GDM1 (cell line): Measurements from ENCODE around the gene PCDHGA1.

ENCODE experiments used
- DNase-seq: peaks from one replicate; lab custom pipeline; 2025; lab: John Stamatoyannopoulos, UW

PCDHGA1 gene

DNA sequence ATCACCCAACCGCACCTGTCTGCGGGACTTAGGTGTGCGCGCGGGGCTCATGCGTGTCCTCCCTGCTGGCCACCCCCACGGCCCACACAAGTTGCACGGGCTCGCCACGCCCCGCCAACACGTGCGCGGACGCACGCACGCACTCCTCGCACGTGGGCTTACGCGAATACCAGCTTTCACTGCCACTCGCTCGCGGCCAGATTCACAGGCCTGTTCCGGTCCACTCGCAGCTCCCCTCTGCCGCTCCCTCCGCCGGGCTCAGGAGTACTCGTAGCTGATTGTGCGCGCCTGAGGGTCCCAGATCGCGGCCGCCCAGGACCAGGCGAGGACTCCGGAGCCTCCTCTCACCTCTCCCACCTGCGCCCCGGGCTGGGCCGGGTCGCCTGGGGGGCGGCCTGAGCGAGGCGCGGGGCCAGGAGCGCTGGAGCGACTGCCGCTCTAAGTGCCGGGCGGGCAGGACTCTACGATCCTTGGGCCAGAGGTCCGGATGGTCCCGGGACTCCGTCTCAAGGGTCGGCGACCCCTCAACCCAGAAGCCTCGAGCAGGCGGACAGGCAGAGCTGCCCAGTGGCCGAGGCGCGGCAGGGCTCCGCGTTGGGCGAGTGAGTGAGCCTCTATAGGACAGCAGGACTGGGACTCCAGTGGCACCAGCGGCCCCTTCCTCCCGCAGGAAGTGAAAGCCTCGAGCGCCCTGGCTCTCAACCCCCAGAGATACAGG, 162.0 kb downstream of the PCDHGA1 start:
- no peak for DNase-seq

DNA sequence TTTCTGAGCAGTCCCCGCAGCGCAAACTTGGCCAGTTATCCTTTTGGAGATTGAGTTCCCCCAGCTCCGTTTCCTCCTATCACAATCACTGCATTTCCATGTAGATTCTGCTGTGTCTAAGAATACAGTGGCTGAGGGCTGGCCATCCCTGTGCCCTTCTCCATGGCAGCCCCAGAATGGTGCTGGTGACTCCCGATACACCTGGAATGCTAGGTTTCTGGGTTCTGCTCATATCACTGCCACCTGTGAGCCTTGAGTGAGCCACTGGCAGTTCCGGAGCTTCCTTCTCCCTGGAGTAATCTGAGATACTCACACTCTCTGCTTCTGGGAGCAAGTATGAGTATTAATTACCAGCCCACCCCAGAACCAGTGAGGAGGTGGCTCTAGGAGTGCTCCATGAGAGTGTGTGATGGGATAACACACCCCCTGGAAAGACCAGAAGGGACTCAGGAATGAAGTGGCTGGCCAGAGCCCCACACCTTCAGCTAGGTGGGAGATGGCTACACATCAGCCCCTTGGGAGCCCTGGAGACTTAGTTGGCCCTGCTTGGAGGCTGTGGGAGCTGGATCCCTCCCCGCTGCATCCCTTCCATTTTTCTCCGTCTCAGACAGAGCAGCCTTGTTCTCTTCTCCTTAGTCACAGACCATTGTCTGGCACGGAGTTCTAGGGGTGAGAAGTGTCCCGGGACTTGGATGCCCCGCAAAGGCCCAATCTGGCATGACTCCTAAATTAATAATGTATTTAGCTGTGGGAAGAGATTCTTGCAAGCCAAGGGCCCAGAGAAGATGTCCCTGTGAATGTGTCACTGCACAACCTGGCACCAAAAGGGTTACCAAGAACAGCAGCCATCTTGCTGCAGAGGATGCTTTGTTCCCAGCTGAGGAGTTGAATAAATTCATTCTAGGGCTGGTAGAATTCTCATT, 163.4 kb downstream of the PCDHGA1 start:
- no peak for DNase-seq

DNA sequence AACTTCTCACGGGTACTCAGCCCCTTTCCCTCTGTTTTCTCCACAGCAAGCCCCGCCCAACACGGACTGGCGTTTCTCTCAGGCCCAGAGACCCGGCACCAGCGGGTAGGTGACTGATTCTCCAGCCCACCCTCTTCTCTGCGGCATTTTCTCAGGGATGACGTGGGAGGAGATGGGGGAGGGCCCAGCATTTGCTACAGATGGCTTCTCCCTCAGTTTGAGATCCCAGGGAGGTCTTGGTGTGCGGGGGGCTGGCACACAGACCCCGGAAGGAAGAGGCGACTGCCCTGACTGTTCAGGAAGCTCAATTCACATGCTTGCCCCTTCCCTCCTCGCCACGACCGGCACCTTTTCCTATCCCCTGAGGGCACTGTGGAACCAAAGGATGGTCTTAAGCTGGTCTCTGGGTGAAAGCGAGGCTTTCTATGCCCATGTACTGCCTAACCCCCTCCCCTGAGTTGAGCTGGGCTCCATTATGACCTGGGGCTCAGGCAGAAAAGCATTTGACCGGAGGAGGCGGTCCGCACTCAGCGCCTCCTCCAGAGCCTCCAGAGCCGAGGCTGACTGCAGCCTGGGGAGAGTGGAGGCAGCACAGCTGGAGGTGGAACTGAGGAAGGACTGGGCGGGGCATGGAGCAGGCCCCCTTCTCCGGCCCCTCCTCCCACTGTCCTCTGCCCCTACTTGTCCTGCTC, 164.6 kb downstream of the PCDHGA1 start:
- DNase-seq = no peak

DNA sequence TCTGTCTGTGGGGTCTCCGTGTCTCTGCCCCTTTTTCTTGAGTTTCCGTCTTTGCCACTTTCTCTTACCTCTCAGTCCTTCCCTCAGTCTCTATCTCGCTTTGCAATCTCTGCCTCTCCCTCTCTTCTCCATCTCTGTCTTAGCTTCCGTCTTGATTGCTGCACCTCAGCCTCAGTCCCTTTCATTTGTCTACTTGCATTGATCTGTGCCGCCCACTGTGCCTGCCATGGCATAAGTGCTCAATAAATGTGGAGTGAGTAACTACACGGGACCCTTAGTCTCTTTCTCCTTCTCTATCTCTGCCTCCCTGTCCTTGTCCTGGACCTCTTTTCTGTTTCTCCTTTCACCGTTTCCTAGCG, 165.1 kb downstream of the PCDHGA1 start:
- no peak for DNase-seq

DNA sequence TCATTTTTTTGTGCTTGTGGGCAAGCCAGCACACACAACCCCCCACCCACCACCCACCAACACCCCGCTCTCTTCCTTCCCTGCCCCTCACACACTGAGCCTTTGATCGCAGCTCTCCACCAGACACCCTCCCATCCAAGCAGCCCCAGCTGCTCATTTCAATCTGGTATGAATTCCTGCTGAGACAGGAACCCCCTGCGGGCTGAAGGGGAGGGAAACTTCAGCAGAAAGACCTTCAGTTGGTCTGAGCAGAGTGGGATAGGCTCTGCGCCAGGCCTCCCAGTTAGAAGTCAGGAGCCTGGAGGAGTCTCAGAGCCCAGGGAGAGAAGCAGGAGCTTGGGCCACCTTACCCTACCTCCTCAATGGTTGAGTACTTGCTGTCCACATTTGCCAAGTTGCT, 165.7 kb downstream of the PCDHGA1 start:
- no peak for DNase-seq

DNA sequence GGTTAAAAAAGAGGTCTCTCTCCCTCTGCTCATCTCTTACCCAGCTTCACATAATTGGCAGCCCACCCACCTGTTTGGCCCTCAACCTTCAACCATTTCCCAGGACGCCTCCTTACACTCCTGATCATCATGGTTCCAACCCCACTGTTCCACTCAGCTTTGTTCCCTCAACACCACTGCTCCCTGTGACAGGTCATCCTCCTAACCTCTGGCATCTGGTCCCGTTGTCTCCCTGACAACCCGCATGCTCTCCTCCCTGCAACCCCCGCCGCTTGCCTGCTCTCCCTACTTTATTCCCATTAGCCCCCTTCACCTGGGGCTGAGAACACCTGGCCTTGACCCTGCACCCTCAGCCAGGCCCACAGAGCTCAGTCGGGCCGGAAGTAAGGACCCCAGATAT, 171.4 kb downstream of the PCDHGA1 start:
- DNase-seq = no peak

DNA sequence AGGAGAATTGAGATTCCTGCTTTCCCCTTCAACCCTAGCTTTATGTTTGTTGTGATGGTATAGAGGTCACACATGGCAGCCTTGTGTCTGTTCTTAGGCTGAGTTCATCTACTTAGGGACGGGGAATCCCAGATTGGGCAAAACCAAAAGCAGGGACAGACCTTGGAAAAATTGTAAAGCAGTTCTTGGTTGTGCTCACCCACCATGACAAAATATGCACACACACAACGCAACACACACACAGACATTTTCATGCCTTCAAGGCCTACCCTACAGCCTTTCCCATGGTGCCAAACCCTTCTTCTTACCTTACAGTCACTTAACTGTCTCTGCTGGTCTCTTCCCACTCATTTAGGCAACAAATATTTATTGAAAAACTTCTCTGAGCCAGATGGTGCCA, 173.4 kb downstream of the PCDHGA1 start:
- DNase-seq = no peak

DNA sequence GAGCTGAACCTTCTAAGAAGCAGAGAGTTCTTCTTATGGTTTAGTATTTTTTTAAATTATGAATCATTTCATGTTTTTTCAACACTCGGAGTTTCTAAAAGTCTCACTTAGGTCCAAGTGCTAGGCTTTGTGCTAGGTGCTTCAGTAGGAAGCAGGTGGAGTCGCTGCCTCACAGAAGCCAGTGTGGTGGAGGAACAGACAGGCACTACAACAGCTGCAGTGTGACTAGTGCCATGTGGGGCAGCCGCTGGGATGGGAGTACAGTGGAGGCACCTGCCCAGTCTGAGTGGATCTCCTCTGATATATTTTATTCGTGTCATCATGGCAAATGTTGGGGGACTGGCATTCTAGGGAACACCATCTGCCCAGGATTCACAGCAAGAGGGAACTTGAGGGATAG, 173.9 kb downstream of the PCDHGA1 start:
- DNase-seq = no peak

DNA sequence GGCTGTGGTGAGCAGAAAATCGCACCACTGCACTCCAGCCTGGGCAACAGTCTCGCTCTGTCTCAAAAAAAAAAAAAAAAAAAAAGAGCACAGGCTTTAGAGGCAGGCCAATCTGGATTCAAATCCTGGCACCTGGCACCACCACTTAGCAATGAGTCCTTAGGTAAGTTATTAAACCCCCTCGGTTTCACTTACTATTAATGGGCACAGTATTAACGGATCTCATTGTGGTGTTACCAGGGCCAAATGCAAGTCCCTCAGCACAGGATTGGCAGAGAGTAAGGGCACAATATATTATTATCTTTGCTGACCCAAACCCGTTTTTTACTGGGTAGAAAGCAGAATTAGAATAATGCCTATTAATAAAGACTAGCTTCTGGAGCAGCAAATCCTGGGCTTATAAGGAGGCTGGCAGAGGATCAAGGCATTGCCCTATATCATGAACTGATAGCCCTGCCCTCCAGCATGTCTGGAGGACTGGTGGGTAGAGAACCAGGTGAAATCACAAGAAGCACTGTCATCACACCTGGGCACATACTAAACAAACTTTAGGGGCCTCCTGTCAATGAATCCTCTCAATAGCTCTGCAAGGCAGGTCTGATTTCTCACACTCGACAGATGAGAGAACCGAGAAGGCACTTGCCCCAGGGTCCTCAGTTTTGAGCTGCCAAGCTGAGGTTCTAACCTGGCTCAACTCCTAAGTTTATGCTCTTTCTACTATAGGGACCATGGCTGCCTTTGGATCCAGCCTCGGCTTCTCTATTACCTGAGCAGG, 176.3 kb downstream of the PCDHGA1 start:
- DNase-seq = no peak

DNA sequence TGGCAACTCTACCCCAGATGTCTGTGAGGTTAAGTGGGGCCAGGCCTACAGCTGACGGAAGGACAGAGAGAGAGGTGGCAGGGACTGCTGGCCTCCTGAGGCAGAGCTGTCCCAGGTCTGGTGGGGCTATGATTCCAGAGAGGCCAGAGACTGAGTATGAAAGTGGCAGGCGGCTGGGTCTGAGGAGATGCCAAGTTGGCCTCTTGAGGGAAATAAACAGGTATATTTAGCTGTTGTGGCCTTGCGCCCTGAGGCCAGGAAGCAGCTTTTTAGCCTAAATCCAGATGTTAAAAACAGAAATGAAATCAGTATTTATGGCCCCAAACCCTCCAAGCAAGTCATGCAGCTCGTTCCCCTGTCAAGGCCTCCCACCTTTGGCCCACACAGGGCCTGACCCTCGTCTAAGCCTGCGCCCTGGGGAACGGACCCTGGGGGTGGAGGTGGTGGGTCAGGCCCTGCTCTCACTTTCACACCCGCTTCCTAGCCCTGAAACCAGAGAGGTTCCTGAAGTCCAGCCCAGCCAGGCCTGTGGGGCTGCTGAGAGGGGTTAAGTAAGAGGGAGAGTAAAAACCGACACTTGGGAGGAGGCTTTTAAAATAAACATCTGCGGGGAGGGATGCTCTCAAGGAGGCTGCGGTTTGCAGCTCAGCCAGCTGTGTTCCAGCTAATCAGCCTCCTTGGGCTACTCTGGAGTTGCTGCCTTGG, 177.2 kb downstream of the PCDHGA1 start:
- DNase-seq = no peak

DNA sequence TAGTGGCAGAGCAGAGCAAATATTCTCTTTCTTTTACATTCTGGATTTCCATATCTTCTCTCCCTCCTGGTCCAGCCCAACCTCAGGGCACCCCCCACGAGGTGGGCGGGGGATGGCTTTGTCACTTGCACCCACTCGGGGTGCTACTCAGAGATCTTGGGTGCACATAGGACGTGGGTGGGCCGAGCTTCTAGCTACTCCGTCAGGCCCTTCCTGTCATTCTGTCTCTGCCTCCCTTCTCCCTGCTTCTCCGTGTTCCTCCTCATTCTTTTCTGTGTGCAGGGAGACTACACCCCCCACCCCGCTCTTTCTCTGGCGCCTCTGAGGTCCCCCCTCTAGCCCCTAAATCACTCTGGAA, 178.1 kb downstream of the PCDHGA1 start:
- no peak for DNase-seq

DNA sequence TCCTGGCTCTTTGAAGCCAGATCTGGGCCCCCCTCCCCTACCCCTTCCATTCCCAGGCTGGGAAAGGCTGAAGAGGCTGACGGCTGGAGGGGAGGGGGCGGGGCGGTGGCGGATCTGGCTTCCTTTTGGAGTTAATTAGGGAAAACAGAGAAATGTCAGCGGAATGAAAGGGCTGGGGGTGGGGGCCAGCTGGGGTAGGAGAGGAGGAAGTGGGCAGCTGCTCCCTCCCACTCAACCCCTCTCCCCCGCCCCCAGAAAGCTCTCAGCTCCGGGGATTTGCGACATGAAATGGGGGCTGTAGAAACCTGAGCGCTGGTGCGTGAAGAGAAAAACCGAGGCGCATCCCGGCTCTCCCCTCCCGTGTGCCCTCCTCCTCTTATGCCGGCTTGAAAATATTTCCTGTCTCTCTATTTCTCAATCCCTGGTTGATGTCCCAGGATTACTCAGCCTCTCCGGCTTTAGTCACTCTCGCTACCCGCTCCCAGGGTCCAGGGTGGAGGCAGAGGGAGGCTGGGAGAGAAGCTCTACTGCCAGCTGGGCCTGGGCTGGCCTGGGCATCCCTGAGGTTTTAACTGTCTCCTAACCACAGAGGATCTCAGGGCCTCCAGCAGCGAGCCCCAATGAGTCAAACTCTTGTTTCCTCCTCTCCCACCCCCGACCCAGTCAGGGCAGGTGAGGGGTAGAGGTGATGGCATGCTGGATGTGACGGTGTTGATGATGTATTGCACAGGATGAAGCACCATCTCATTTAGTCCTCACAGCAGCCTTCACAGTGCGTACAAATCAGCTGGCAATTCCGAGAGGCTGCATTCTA, 178.7 kb downstream of the PCDHGA1 start:
- no peak for DNase-seq

DNA sequence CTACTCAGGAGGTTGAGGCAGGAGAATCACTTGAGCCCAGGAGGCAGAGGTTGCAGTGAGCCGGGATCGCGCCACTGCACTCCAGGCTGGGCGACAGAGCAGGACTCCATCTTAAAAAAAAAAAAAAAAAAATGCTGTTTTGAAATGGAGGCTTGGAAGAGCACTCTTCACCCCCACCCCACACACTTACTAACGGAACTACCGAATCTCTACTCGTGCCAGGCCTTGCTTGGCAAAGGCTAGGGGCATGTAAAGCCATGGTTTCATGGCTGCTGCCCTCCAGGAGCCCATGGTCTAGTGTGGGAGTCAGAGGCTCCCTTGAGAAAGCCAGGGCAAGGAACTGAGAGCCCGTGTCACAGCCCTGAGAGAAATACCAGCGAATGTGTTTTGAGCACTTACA, 179.8 kb downstream of the PCDHGA1 start:
- no peak for DNase-seq

DNA sequence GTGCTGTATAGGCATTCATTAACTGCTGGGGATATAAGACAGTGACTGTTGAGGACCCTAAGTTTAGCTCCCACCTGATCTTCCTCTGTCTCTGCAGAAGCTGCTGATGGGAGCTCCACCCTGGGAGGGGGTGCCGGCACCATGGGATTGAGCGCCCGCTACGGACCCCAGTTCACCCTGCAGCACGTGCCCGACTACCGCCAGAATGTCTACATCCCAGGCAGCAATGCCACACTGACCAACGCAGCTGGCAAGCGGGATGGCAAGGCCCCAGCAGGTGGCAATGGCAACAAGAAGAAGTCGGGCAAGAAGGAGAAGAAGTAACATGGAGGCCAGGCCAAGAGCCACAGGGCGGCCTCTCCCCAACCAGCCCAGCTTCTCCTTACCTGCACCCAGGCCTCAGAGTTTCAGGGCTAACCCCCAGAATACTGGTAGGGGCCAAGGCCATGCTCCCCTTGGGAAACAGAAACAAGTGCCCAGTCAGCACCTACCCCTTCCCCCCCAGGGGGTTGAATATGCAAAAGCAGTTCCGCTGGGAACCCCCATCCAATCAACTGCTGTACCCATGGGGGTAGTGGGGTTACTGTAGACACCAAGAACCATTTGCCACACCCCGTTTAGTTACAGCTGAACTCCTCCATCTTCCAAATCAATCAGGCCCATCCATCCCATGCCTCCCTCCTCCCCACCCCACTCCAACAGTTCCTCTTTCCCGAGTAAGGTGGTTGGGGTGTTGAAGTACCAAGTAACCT, 180.7 kb downstream of the PCDHGA1 start:
- DNase-seq = no peak

DNA sequence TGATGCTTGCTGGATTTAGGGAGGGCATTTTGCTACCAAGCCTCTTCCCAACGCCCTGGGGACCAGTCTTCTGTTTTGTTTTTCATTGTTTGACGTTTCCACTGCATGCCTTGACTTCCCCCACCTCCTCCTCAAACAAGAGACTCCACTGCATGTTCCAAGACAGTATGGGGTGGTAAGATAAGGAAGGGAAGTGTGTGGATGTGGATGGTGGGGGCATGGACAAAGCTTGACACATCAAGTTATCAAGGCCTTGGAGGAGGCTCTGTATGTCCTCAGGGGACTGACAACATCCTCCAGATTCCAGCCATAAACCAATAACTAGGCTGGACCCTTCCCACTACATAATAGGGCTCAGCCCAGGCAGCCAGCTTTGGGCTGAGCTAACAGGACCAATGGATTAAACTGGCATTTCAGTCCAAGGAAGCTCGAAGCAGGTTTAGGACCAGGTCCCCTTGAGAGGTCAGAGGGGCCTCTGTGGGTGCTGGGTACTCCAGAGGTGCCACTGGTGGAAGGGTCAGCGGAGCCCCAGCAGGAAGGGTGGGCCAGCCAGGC, 181.5 kb downstream of the PCDHGA1 start:
- no peak for DNase-seq

DNA sequence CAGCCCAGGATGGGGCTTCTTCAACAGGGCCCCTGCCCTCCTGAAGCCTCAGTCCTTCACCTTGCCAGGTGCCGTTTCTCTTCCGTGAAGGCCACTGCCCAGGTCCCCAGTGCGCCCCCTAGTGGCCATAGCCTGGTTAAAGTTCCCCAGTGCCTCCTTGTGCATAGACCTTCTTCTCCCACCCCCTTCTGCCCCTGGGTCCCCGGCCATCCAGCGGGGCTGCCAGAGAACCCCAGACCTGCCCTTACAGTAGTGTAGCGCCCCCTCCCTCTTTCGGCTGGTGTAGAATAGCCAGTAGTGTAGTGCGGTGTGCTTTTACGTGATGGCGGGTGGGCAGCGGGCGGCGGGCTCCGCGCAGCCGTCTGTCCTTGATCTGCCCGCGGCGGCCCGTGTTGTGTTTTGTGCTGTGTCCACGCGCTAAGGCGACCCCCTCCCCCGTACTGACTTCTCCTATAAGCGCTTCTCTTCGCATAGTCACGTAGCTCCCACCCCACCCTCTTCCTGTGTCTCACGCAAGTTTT, 182.1 kb downstream of the PCDHGA1 start:
- no peak for DNase-seq

DNA sequence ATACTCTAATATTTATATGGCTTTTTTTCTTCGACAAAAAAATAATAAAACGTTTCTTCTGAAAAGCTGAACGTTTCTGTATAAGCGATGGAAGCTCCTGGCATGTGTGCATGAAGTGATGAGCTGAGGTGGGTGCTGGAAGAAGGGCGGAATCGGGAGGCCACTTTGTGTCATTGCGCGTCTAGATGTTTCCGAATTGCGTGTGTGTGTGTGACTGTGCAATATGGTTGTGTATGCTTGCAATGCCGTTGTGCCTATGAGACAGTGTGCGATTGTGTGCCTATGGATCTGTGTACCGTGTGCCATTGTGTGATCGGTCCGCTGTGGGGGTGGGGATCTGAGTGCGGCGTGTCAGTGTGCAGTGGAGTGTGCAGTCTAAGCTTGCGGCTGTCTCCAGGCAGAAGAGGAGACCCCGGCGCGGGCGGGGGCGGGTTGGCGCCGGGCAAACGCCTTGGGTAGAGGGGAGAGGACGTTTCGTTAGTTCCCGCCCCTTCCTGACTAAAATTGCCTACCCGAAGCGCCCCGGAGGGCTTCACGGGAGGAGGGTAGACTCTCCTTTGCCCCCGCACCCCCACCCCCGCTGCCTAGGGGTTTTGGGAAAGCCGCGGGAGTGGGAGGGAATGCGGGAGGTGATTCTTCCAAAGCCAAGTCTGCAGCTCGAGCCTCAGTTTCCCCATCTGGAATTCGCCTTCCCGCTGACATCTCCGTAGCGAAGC, 182.8 kb downstream of the PCDHGA1 start:
- DNase-seq = no peak

DNA sequence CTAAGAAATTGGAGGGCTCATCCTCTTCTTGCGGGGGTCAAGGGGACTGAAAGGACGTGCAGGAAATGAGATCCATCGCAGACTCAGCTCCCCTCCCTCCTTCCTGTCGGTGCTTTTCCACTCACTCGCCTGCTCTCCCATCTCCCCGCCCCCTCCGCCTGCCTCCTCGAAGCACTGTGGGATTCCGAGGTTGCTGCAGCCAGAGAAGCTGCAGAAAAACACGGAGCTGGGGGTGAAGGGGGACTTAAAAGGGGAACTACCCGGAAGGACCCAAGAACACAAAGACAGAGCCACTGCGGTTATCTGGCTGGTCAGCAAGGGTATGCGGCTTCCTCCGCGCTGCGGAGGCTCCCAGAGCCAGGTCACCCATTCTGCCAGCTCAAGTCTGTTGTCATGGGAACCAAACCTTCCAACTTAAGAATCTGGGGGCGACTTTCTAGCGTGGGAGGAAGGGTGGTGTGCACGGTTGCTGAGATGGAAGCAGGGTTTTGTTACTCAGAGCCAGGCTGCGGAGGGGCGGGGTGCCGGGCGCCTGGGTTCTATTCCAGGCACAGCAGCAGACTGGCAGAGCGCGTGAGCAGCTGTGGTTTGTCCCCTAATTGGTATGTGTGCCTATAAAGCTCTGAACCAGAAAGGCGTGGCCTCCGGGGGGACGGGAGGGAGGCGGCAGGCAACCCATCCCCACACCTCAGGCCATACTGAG, 183.5 kb downstream of the PCDHGA1 start:
- no peak for DNase-seq
